Neural cell (in vitro differentiated cells): Measurements from ENCODE around the gene TPRA1. TPM values are rescaled to one million over a fixed set of nuclear protein-coding genes. Genes with fewer than 3 reads are reported as not detected.

Source experiments
- H2AFZ ChIP-seq: fragments of 200-600, 300-800 bp; sonication (generic), shearing (Covaris generic); 2 replicates; pipeline ENCODE4 v1.6.0; 2014; ENCODE audit warnings: low read depth, mild to moderate bottlenecking, antibody characterized with exemption, low read length, moderate library complexity
- H3F3A ChIP-seq: fragments of 200-600 bp; shearing (Covaris generic); 2 replicates; pipeline ENCODE4 v1.6.1; 2016; ENCODE audit warnings: mild to moderate bottlenecking, moderate library complexity, mixed read lengths, antibody characterized with exemption, low read length; ENCODE audit not compliant: insufficient read depth, poor library complexity, severe bottlenecking
- H3K27ac ChIP-seq: fragments of 200-600, 300-800 bp; sonication (generic), shearing (Covaris generic); 2 replicates; pipeline ENCODE4 v1.5.1; 2014; ENCODE audit warnings: mild to moderate bottlenecking, low read length, moderate library complexity
- H3K27me3 ChIP-seq: fragments of 300-800, 200-600 bp; sonication (generic), shearing (Covaris generic); 2 replicates; pipeline ENCODE4 v1.6.0; 2014; ENCODE audit warnings: mild to moderate bottlenecking, low read depth, low read length, moderate library complexity; ENCODE audit not compliant: insufficient read depth
- H3K36me3 ChIP-seq: fragments of 300-800, 200-600 bp; sonication (generic), shearing (Covaris generic); 2 replicates; pipeline ENCODE4 v1.5.1; 2014; ENCODE audit warnings: mild to moderate bottlenecking, antibody characterized with exemption, low read length, moderate library complexity; ENCODE audit not compliant: insufficient read depth
- H3K4me2 ChIP-seq: fragments of 300-800, 200-600 bp; sonication (generic), shearing (Covaris generic); 2 replicates; pipeline ENCODE4 v1.6.0; 2014; ENCODE audit warnings: mild to moderate bottlenecking, low read length
- H3K4me3 ChIP-seq: fragments of 300-800, 200-600 bp; sonication (generic), shearing (Covaris generic); 2 replicates; pipeline ENCODE4 v1.5.1; 2014; ENCODE audit warnings: mild to moderate bottlenecking, low read length, moderate library complexity
- H3K79me2 ChIP-seq: fragments of 200-600 bp; shearing (Covaris generic); replicated peaks from 2 replicates; pipeline ENCODE4 v1.6.0; 2014; ENCODE audit warnings: mild to moderate bottlenecking, low read length, moderate library complexity; ENCODE audit not compliant: insufficient read depth
- H3K9ac ChIP-seq: fragments of 300-800, 200-600 bp; sonication (generic), shearing (Covaris generic); 2 replicates; pipeline ENCODE4 v1.6.1; 2016; ENCODE audit warnings: mild to moderate bottlenecking, low read length, mixed read lengths
- H3K9me2 ChIP-seq: fragments of 200-600 bp; shearing (Covaris generic); 2 replicates; pipeline ENCODE4 v1.6.1; 2016; ENCODE audit warnings: mild to moderate bottlenecking, low read length, mixed read lengths; ENCODE audit not compliant: insufficient read depth
- H3K9me3 ChIP-seq: fragments of 200-600, 300-800 bp; sonication (generic), shearing (Covaris generic); 2 replicates; pipeline ENCODE4 v1.6.1; 2016; ENCODE audit warnings: mild to moderate bottlenecking, mixed run types, low read length, moderate library complexity, mixed read lengths
- H4K20me1 ChIP-seq: fragments of 200-600 bp; shearing (Covaris generic); 2 replicates; pipeline ENCODE4 v1.6.1; 2016; ENCODE audit warnings: mild to moderate bottlenecking, mixed run types; ENCODE audit not compliant: insufficient read depth
- EP300 ChIP-seq: fragments of 450-650 bp; conservative IDR thresholded peaks from 2 replicates; pipeline ENCODE4 v1.6.1; 2014; ENCODE audit warnings: antibody characterized with exemption, mild to moderate bottlenecking, moderate library complexity; ENCODE audit not compliant: poor library complexity, severe bottlenecking
- EZH2 ChIP-seq: fragments of 200-600, 300-800 bp; shearing (Covaris generic), sonication (generic); IDR thresholded peaks from 2 replicates; pipeline ENCODE4 v1.6.1; 2014; ENCODE audit warnings: antibody characterized with exemption, low read length, borderline replicate concordance, mild to moderate bottlenecking; ENCODE audit not compliant: insufficient read depth, poor library complexity, severe bottlenecking
- MXI1 ChIP-seq: fragments of 450-650 bp; conservative IDR thresholded peaks from 2 replicates; pipeline ENCODE4 v1.6.1; 2014; ENCODE audit warnings: antibody characterized with exemption, mild to moderate bottlenecking; ENCODE audit not compliant: poor library complexity, severe bottlenecking
- POLR2AphosphoS5 ChIP-seq: IDR thresholded peaks from 2 replicates; pipeline ENCODE4 v1.6.1; 2012
- RAD21 ChIP-seq: fragments of 450-650 bp; conservative IDR thresholded peaks from 2 replicates; pipeline ENCODE4 v1.6.1; 2014; ENCODE audit warnings: antibody characterized with exemption, mild to moderate bottlenecking, moderate library complexity
- SMC3 ChIP-seq: fragments of 450-650 bp; conservative IDR thresholded peaks from 2 replicates; pipeline ENCODE4 v1.6.1; 2014; ENCODE audit warnings: antibody characterized with exemption, mild to moderate bottlenecking, moderate library complexity; ENCODE audit not compliant: poor library complexity
- TAF1 ChIP-seq: IDR thresholded peaks from 2 replicates; pipeline ENCODE4 v1.6.1; 2012; ENCODE audit warnings: low read depth
- polyA plus RNA-seq: library from polyadenylated mRNA; depleted of rRNA; stranded (reverse); fragments of >200 nt; gene quantifications from 2 replicates; pipeline ENCODE4 v1.2.3, GENCODE V29; 2014
- TF ChIP-seq, protein P1 (sequence below): IDR thresholded peaks from 2 replicates; pipeline ENCODE4 v1.6.1; 2012; ENCODE audit warnings: borderline replicate concordance
- TF ChIP-seq, protein P2 (sequence below): fragments of 450-650 bp; IDR thresholded peaks from 2 replicates; pipeline ENCODE4 v1.5.1; 2014; ENCODE audit warnings: antibody characterized with exemption, mild to moderate bottlenecking, moderate library complexity; ENCODE audit not compliant: poor library complexity, severe bottlenecking

The TPRA1 gene
- polyA plus RNA-seq, 1 donor from 2014 or later = 26.5 TPM

DNA sequence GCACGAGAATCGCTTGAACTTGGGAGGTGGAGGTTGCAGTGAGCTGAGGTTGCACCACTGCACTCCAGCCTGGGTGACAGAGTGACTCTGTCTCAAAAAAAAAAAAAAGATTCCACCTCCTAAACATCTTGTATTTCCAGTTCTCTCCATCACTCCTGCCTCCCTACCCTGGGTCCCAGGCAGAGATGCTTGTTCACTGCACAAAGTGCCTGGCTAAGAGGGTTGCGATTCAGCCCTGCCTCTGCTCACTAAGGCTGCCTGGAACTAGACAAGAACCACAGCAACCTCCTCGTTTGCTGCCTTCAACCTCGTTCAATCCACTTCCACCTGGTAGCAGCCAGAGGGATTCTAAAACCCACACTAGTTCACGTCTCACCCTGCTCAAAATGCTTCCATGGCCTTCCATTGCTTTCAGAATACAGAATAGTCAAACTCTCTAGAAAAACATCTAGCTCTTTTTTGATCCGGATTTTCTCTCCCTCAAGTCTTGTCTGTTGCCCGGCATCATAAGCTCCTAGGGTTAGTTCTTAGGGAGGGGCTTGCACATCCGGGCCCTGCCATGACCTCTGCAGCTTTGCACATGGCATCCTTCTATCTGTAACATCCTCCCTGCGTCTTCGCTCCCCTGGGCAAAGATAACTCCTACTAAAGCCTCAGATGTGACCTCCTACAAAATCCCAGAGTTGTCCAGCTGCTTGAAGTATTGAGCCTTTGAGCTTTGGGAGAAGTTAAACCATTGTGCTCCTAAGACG lies 6.7 kb upstream of the TPRA1 start:
- peak overlapping the region; percentile 77 for H3K4me3 ChIP-seq
- H3K27ac ChIP-seq = no peak overlapping the region

DNA sequence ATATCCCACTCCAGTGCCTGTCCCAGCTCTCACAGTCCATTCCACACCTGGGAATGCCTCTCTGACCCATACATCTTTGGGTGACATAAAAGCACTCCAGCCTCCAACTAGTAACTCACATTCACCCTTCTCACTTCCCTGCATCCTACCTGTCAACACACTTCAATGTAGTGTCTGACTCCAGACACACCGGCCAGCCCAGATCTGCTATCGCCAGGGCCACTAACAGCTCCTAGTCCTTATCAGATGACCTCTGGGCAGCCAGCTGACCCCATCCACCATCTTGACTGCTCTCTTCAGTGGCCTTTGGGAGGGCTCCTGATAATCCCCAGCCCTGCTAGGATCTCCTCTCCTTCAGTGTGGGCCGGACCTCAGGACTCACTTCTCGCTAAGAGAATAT lies 4.8 kb upstream of the TPRA1 start:
- Histone ChIP-seq H3K27me3 (no peaks in the 10 kb centered on the region), H3K27ac (no peak overlapping the region), H3K9me3 (no peaks in the 10 kb centered on the region), H3K9me2 (no peaks in the 10 kb centered on the region), H3K9ac (no peak overlapping the region), H3K4me3 (no peak overlapping the region), H3F3A (no peaks in the 10 kb centered on the region), H2AFZ (no peak overlapping the region), H4K20me1 (no peaks in the 10 kb centered on the region), H3K4me2 (no peak overlapping the region), H3K36me3 (no peaks in the 10 kb centered on the region), H3K79me2 (peaks cover 11% of the 10 kb centered on the region)
- TF ChIP-seq, protein P1, sequence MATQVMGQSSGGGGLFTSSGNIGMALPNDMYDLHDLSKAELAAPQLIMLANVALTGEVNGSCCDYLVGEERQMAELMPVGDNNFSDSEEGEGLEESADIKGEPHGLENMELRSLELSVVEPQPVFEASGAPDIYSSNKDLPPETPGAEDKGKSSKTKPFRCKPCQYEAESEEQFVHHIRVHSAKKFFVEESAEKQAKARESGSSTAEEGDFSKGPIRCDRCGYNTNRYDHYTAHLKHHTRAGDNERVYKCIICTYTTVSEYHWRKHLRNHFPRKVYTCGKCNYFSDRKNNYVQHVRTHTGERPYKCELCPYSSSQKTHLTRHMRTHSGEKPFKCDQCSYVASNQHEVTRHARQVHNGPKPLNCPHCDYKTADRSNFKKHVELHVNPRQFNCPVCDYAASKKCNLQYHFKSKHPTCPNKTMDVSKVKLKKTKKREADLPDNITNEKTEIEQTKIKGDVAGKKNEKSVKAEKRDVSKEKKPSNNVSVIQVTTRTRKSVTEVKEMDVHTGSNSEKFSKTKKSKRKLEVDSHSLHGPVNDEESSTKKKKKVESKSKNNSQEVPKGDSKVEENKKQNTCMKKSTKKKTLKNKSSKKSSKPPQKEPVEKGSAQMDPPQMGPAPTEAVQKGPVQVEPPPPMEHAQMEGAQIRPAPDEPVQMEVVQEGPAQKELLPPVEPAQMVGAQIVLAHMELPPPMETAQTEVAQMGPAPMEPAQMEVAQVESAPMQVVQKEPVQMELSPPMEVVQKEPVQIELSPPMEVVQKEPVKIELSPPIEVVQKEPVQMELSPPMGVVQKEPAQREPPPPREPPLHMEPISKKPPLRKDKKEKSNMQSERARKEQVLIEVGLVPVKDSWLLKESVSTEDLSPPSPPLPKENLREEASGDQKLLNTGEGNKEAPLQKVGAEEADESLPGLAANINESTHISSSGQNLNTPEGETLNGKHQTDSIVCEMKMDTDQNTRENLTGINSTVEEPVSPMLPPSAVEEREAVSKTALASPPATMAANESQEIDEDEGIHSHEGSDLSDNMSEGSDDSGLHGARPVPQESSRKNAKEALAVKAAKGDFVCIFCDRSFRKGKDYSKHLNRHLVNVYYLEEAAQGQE = no peak
- TF ChIP-seq EZH2 = no peak
- no peak for TF ChIP-seq MXI1
- TF ChIP-seq RAD21 = no peak
- no peak for TF ChIP-seq SMC3
- TF ChIP-seq, protein P2, sequence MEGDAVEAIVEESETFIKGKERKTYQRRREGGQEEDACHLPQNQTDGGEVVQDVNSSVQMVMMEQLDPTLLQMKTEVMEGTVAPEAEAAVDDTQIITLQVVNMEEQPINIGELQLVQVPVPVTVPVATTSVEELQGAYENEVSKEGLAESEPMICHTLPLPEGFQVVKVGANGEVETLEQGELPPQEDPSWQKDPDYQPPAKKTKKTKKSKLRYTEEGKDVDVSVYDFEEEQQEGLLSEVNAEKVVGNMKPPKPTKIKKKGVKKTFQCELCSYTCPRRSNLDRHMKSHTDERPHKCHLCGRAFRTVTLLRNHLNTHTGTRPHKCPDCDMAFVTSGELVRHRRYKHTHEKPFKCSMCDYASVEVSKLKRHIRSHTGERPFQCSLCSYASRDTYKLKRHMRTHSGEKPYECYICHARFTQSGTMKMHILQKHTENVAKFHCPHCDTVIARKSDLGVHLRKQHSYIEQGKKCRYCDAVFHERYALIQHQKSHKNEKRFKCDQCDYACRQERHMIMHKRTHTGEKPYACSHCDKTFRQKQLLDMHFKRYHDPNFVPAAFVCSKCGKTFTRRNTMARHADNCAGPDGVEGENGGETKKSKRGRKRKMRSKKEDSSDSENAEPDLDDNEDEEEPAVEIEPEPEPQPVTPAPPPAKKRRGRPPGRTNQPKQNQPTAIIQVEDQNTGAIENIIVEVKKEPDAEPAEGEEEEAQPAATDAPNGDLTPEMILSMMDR = no peak
- TF ChIP-seq POLR2AphosphoS5 = no peak
- no peak for TF ChIP-seq TAF1
- TF ChIP-seq EP300 = no peak

More for the DNA sequence above, 6.7 kb upstream of the TPRA1 start:
- TF ChIP-seq, protein P1 = no peak
- no peak for TF ChIP-seq POLR2AphosphoS5
- no peak for TF ChIP-seq EZH2
- no peak for TF ChIP-seq EP300
- no peak for TF ChIP-seq TAF1
- TF ChIP-seq RAD21 = no peak
- TF ChIP-seq, protein P2 = no peak
- no peak for TF ChIP-seq SMC3
- TF ChIP-seq MXI1 = no peak
- H3F3A ChIP-seq = no peaks in the 10 kb centered on the region
- H3K36me3 ChIP-seq = no peaks in the 10 kb centered on the region
- no peaks in the 10 kb centered on the region for H4K20me1 ChIP-seq
- H3K79me2 ChIP-seq = peaks cover 20% of the 10 kb centered on the region
- no peak overlapping the region for H3K4me2 ChIP-seq
- no peaks in the 10 kb centered on the region for H3K27me3 ChIP-seq
- H3K9me2 ChIP-seq = no peaks in the 10 kb centered on the region
- H3K9me3 ChIP-seq = no peaks in the 10 kb centered on the region
- H2AFZ ChIP-seq = no peak overlapping the region
- H3K9ac ChIP-seq = no peak overlapping the region
